GM21825 (cell line): ENCODE results near the gene MFAP1.
"Not testable (repeated sequence)": the region's sequence is repeated elsewhere in the genome, so short reads cannot be mapped to it uniquely, and the experiment has no call there.

Experiments used
- ATAC-seq: cut with Tn5 transposase; IDR thresholded peaks from one replicate; pipeline ENCODE4 v1.9.1; 2021; ENCODE audit warnings: mild to moderate bottlenecking, moderate library complexity; ENCODE audit not compliant: unreplicated experiment

Gene MFAP1

GRCh38 chr15:43825305-43825704 lies 815 bp upstream of the MFAP1 start:
- not testable (repeated sequence) for ATAC-seq

DNA sequence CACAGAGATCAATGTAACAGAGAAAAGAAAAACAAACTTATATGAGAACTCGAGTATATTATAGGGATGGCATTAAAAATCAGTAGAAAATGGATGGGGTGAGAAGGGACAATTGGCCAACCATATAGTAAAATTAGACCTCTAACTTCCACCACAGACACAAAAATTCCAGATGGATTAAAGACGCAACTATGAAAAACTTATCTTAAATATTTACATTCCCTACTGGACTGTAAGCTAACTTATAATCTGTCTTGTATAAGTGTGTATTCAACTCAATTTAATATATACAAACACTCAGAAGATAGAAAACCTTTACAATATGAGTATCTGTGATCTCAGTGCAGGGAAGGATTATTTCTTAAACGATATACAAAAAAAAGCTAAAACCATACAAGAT lies 3.0 kb downstream of the MFAP1 start:
- no peak for ATAC-seq

DNA sequence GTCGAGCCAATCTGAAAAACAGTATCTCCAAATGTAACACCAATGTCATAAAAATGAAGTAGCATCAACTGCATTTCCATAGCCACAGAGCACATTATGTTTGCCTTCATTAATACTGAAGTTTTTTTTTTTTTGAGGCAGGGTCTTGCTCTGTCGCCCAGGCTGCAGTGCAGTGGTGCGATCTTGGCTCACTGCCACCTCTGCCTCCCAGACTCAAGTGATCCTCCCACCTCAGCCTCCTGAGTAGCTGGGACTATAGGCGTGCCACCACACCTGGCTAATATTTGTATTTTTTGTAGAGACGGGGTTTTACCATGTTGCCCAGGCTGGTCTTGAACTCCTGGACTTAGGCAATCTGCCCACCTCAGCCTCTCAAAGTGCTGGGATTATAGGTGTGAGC lies 9.4 kb downstream of the MFAP1 start:
- ATAC-seq: not testable (repeated sequence)

- ATAC-seq: peak; percentile 53
These were observed 15.4 kb downstream of the MFAP1 start for GRCh38 chr15:43808960-43809678.

DNA sequence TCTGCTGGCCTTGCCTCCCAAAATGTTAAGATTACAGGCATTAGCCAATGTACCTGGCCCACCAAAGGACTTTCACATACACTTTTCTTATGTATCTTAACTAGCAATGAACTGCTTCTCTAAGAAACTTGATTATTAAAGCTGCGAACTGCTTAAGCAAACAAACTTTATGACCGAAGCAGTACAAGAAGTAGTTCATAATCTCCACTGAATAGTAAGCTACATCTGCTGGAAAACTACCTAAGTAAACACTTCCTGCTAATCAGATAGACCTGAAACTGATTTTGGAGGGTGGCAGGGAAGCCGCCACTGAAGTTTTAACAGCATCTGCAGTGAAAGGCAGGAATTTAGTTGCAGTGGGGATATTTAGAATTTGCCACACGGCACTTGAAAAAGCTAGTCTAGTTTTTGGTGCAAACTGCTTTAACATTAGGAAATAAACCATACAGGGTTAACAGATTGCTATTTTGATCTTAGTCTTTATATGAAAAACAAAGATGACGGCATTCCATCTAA lies 16.0 kb downstream of the MFAP1 start:
- no peak for ATAC-seq

DNA sequence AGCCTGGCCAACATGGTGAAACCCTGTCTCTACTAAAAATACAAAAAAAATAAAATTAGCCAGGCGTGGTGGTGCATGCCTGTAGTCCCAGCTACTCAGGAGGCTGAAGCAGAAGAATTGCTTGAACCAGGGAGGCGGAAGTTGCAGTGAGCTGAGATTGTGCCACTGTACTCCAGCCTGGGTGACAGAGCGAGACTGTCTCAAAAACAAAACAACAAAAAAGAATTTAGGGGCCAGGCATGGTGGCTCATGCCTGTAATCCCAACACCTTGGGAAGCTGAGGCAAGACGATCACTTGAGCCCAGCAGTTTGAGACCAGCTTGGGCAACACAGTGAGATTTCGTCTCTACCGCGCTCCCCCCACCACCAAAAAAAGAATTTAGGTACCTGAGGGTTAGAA lies 21.8 kb downstream of the MFAP1 start:
- not testable (repeated sequence) for ATAC-seq

- peak; percentile 78 for ATAC-seq
These were observed 24.0 kb downstream of the MFAP1 start, which contains the start of gene HYPK for GRCh38 chr15:43800286-43801141. HYPK (plus strand) TSS chr15:43800599; CDS start chr15:43800623, 24 bp downstream.

- no peak for ATAC-seq
These were observed 24.6 kb downstream of the MFAP1 start, which contains the start of gene SERINC4 for GRCh38 chr15:43799945-43800285. SERINC4 (minus strand) TSS chr15:43800220; CDS start chr15:43799986, 234 bp downstream.

DNA sequence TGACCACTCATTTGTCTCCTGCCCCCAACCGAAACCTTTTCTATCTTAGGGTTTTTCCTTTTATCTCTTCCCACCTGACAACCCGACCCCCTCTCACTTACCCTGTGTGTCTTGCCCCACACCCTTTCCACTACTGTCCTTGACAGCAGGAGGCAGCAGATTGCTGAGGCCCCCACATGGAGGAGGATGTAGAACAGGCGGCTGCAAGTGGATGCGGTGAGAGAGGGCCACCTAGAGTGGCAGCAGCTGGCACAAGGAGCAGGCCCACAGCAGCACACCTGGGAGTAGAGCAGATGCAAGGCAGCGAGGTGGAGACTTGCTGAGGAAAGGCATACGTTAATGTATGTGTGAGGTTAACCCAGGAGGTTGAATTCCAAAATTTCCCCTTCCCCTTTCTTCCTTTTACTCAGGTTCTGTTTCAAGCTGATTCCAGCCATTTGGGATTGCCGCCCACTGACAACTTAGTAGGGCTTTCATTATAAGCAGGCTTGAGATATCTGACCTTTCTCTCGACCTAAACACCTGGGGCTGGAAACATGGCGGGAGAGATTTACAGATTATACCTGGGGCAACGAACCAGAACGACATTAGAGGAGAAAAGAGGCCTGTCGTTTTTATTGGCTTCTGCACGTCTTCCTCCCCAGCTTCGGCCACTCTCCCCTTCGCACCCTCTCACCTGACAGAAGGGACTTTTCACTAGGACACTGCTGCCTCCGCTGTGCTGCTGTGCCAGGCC lies 25.1 kb downstream of the MFAP1 start:
- no peak for ATAC-seq

DNA sequence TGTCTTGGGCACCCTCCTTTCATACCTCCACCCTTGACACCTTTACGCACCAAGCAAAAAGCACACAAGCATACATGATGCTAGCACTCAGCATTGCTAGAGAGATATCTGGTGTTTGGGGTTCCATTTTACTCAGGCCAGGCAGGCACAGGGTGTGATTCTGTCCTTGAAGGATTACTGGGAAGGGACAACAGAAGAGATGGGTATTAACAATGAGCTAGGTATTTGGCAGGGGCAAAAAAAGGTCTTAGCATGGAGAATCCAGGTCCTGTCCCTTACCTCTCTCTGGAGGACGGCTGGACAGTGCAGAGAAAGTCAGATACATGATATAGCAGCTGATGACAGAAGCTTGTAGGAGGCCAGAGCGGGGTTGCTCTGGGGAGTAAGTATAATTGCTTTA lies 27.9 kb downstream of the MFAP1 start:
- no peak for ATAC-seq

DNA sequence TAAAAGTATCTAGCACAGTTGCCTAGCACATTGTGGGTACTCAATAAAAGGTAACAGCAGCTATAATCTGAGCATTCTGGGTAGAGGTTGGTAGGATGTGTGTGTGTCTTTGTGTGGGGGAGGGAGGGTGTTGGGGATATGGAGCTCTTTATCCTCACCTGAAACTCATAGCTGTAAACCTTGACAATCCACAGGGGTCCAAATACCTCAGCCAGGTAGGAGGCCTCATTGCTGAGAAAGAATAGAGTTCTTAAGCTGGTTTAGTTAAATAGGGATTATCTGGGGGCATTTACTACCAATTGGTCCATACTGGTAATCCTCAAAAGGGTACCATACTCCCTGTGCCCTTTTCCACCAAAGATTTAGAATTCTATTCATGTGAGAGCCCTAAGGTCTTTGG lies 28.5 kb downstream of the MFAP1 start:
- ATAC-seq: no peak

- ATAC-seq: no peak
These were observed 29.3 kb downstream of the MFAP1 start for GRCh38 chr15:43795197-43795596.

DNA sequence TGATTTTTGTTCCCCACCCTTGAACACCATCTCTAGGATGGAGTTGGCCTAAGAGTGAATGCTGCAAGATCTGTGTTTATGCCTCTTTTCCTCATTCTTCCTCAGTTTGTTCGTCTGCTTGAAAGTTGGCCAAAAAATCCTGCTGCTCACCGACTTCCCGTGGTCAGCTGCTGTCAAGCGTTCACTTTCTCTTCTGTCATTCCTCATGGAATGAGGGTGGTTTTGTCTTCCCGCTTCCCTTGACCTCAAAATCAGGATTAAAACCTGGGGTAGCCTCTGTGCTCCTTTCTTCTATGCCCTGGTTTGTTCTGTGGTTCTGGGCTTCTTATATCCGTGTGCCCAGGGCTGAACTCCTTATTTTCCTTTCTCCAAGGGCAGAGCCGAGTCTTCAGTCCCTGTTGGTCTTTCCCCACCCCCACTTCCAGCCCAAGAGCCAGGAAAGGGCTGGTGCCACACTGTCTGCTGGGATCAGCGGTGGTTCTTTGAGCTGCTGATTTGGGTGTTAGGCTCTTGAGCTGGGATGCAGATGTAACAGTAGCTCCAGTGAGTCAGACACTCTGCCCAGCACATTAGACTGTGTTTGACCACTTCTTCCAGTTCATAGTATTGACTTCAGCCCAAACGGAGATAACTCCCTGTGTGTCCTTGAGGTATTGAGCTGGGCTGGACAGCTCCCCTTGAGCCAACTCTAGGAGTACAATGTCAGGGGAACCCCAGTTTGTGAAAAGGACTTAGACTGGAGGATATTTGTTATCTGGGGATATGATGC lies 30.0 kb downstream of the MFAP1 start:
- no peak for ATAC-seq

GRCh38 chr15:43793647-43794046 lies 30.8 kb downstream of the MFAP1 start:
- no peak for ATAC-seq

GRCh38 chr15:43792761-43793476 lies 31.6 kb downstream of the MFAP1 start:
- no peak for ATAC-seq

DNA sequence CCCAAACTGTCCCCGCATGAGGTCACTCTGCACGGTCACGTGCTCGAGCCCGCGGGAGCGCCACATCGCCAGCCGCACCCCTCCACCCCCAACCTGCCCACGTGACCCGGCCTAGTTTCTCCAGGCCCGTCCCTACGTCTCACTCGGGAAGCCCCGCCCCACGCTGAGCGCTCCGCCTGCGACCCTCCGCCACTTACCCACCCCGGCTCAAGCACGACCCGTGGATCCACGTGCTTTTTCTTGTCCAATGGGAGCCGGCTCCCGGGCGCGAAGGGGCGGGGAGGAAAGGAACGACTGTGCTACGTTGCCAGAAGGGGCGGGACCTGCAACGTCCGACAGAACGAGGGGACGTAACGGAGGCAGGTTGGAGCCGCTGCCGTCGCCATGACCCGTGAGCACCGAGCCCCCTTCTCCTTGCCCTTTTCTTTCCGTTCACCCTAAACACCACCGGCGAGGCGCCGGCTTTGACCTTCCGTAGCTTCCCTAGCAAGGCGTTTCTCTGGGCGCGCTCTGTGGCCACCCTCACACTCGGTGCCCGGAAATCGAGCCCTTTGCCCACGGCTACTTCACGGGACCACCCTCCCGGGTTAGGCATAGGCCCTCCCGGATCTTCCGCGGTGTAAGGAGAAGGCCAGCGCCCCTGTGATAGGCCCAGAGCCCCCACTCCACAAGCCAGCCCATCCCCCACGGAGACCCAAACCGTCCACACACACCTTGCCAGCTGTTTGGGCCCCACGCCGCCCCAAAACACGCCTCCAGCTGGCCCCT lies 32.3 kb downstream of the MFAP1 start, which contains the start of gene SERF2:
TSS of gene SERF2 (plus strand) at position 328 of the 768 bp plus-strand sequence. CDS start at position 385, 57 bp downstream.
- peak; percentile 79 for ATAC-seq

DNA sequence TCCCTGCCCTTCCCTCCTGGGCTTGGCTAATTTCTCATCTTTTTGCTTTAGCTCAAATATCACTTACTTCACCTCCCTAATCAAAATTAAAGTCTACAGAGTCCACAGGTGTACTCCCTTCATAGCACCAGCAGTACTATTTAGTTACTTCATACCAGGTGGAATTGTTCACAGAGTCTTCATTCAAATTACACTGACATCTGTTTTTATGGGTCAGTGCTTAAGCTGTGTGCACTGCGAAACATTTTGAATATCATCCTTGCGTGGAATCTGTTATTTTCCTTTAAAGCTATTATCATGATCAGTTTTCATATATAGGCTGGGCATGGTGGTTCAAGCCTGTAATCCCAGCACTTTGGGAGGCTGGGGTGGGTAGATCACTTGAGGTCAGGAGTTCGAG lies 35.1 kb downstream of the MFAP1 start:
- ATAC-seq: no peak

GRCh38 chr15:43779016-43779415 lies 45.5 kb downstream of the MFAP1 start:
- no peak for ATAC-seq
